A549 (cell line): ENCODE results near the gene MORF4L1. TPM values are rescaled to one million over a fixed set of nuclear protein-coding genes. Genes with fewer than 3 reads are reported as not detected.

Experiments used
- ATAC-seq, 2 experiments: fragments of 200-7000 bp in 1 of 2; fragments of >200 bp in 1 of 2; cut with Nextera tagmentation in 1 of 2; cut with Tn5 transposase in 1 of 2; 3 replicates each; pipeline versions ENCODE4 v1.8.0 to v1.9.1; 2018 to 2020; ENCODE audit warnings: mild to moderate bottlenecking in 1 of 2, moderate library complexity in 1 of 2
- CTCF ChIA-PET: fragments of 300-600 bp; sonication (Branson Sonifier 250); formaldehyde crosslinking; extraction: SDS; loops from one replicate; lab custom pipeline; 2021; ENCODE audit warnings: antibody characterized with exemption, inconsistent platforms; lab: Yijun Ruan, JAX
- POLR2A ChIA-PET: fragments of 350-600 bp; formaldehyde crosslinking; extraction: SDS; loops from one replicate; lab custom pipeline; 2021; ENCODE audit warnings: antibody characterized with exemption, inconsistent platforms; lab: Yijun Ruan, JAX
- DNase-seq, 2 experiments: peaks; one replicate each; pipeline versions ENCODE4 v3.0.0 to v3.0.0-alpha.2; 2011 to 2016; ENCODE audit warnings: low read depth in 1 of 2, low spot score in 1 of 2
- FAIRE-seq: peaks from 2 replicates; lab custom pipeline; 2011; peaks lifted over from hg19 to GRCh38; lab: Jason Lieb, UNC
- H3K27ac ChIP-seq, 2 experiments: fragments of >200 bp; sonication (Bioruptor Twin); formaldehyde crosslinking; 3 replicates each; pipeline ENCODE4 v1.5.1; 2016 to 2017
- H3K4me1 ChIP-seq: fragments of >200 bp; sonication (Bioruptor Twin); formaldehyde crosslinking; 3 replicates; pipeline ENCODE4 v1.6.1; 2016
- H3K4me2 ChIP-seq: fragments of >200 bp; sonication (Bioruptor Twin); formaldehyde crosslinking; 3 replicates; pipeline ENCODE4 v1.6.1; 2016
- H3K4me3 ChIP-seq: fragments of >200 bp; sonication (Bioruptor Twin); formaldehyde crosslinking; 3 replicates; pipeline ENCODE4 v1.5.1; 2016
- H3K9me3 ChIP-seq: fragments of >200 bp; sonication (Bioruptor Twin); formaldehyde crosslinking; 3 replicates; pipeline ENCODE4 v1.6.1; 2016
- BHLHE40 ChIP-seq: IDR thresholded peaks from 2 replicates; pipeline ENCODE4 v1.6.1; 2012; ENCODE audit warnings: low read depth, low read length, inconsistent platforms
- CHD2 ChIP-seq: fragments of 150-350 bp; IDR thresholded peaks from 2 replicates; pipeline ENCODE4 v1.6.1; 2014; ENCODE audit warnings: low read length; ENCODE audit not compliant: partially characterized antibody
- EHMT2 ChIP-seq: fragments of 200-600 bp; sonication (generic); IDR thresholded peaks from 2 replicates; pipeline ENCODE4 v1.6.1; 2016; ENCODE audit warnings: antibody characterized with exemption, low read depth, mild to moderate bottlenecking, moderate library complexity
- FOSB ChIP-seq: fragments of 250-450 bp; sonication (Bioruptor Pico); IDR thresholded peaks from 2 replicates; pipeline ENCODE4 v1.5.0; 2020; ENCODE audit warnings: mild to moderate bottlenecking, moderate library complexity
- FOXS1 ChIP-seq: fragments of 250-450 bp; sonication (Bioruptor Pico); IDR thresholded peaks from 2 replicates; pipeline ENCODE4 v1.5.0; 2020; ENCODE audit warnings: mild to moderate bottlenecking, moderate library complexity
- HDAC2 ChIP-seq: fragments of 200-600 bp; sonication (generic); IDR thresholded peaks from 2 replicates; pipeline ENCODE4 v1.6.1; 2016
- HOXB13 ChIP-seq: fragments of 250-450 bp; sonication (Bioruptor Pico); IDR thresholded peaks from 2 replicates; pipeline ENCODE4 v1.5.0; 2020; ENCODE audit warnings: low read depth, mild to moderate bottlenecking, moderate library complexity
- HOXB5 ChIP-seq: fragments of 250-450 bp; sonication (Bioruptor Pico); IDR thresholded peaks from 2 replicates; pipeline ENCODE4 v1.5.0; 2020; ENCODE audit warnings: mild to moderate bottlenecking, moderate library complexity
- JUN ChIP-seq, 2 experiments: fragments of >200 bp; sonication (Bioruptor Twin); formaldehyde crosslinking; IDR thresholded peaks; 2 replicates in 1 of 2; 3 replicates in 1 of 2; pipeline ENCODE4 v1.6.1; 2016 to 2017
- JUNB ChIP-seq: fragments of >200 bp; sonication (Bioruptor Twin); formaldehyde crosslinking; IDR thresholded peaks from 2 replicates; pipeline ENCODE4 v1.6.1; 2016
- KDM1A ChIP-seq: fragments of 200-600 bp; sonication (generic); IDR thresholded peaks from 2 replicates; pipeline ENCODE4 v1.6.1; 2016; ENCODE audit warnings: low read depth, mild to moderate bottlenecking
- PHF8 ChIP-seq: fragments of 200-600 bp; sonication (generic); IDR thresholded peaks from 2 replicates; pipeline ENCODE4 v1.6.1; 2016; ENCODE audit warnings: low read depth, mild to moderate bottlenecking, antibody characterized with exemption, moderate library complexity, borderline replicate concordance
- RAD21 ChIP-seq, 2 experiments: fragments of >200 bp in 1 of 2; sonication (Bioruptor Twin) in 1 of 2; formaldehyde crosslinking in 1 of 2; IDR thresholded peaks in 1 of 2; conservative IDR thresholded peaks in 1 of 2; 2 replicates in 1 of 2; 3 replicates in 1 of 2; pipeline ENCODE4 v1.6.1; 2012 to 2018; ENCODE audit warnings: inconsistent platforms in 1 of 2
- RARB ChIP-seq: fragments of 250-450 bp; sonication (Bioruptor Pico); IDR thresholded peaks from 2 replicates; pipeline ENCODE4 v1.8.0; 2021; ENCODE audit warnings: mild to moderate bottlenecking, moderate library complexity
- RCOR1 ChIP-seq: fragments of 150-350 bp; IDR thresholded peaks from 2 replicates; pipeline ENCODE4 v1.6.1; 2014; ENCODE audit warnings: antibody characterized with exemption, low read length, low read depth
- RFX5 ChIP-seq: fragments of 450-650 bp; IDR thresholded peaks from 2 replicates; pipeline ENCODE4 v1.7.1; 2014; ENCODE audit warnings: antibody characterized with exemption, mild to moderate bottlenecking, moderate library complexity
- RNF2 ChIP-seq: fragments of 200-600 bp; sonication (generic); IDR thresholded peaks from 2 replicates; pipeline ENCODE4 v1.6.1; 2016; ENCODE audit warnings: low read depth, mild to moderate bottlenecking, antibody characterized with exemption, moderate library complexity, borderline replicate concordance
- SMC3 ChIP-seq: fragments of >200 bp; sonication (Bioruptor Twin); formaldehyde crosslinking; IDR thresholded peaks from 3 replicates; pipeline ENCODE4 v1.6.1; 2018; ENCODE audit warnings: inconsistent platforms
- TFCP2L1 ChIP-seq: fragments of 250-450 bp; sonication (Bioruptor Pico); IDR thresholded peaks from 2 replicates; pipeline ENCODE4 v1.5.0; 2021; ENCODE audit warnings: mild to moderate bottlenecking
- ZFP36 ChIP-seq: fragments of 450-650 bp; IDR thresholded peaks from 2 replicates; pipeline ENCODE4 v1.6.1; 2014; ENCODE audit warnings: borderline replicate concordance; ENCODE audit not compliant: partially characterized antibody
- ZSCAN20 ChIP-seq: fragments of 250-450 bp; sonication (Bioruptor Pico); IDR thresholded peaks from 2 replicates; pipeline ENCODE4 v1.8.0; 2022; ENCODE audit warnings: mild to moderate bottlenecking, moderate library complexity
- WGBS: methylation state at CpG from one replicate; pipeline ENCODE4 v1.1.6; 2017; ENCODE audit errors: missing lambda C conversion rate; 5-methylcytosine and 5-hydroxymethylcytosine counted together
- polyA plus RNA-seq, 4 experiments: library from polyadenylated mRNA; depleted of rRNA in 3 of 4; stranded (reverse); fragments of >200 nt; fragmentation: RNase III in 1 of 4; extraction: RNeasy Plus Mini Kit Qiagen cat#74134 plus additional on column Dnase treatment in 1 of 4; gene quantifications; 2 replicates in 3 of 4; 3 replicates in 1 of 4; pipeline ENCODE4 v1.2.3, GENCODE V29; 2011 to 2017

Gene MORF4L1
- polyA plus RNA-seq, 2 of the 4 experiments (the other 2 are of a cell fraction) = 498 to 927 TPM

GRCh38 chr15:78910271-78910670 is 37.6 kb downstream of the MORF4L1 start:
- POLR2A ChIA-PET = interaction anchor here (0.8 kb wide), 1 partner anchor 79 kb away, joined by 3 read pairs; no protein-coding TSS in a partner anchor
- H3K4me2 ChIP-seq = no peak overlapping the region
- H3K4me1 ChIP-seq = peaks cover 16% of the 10 kb centered on the region
- 85% methylated on average over 7 of the region's 7 CpGs for WGBS
- ATAC-seq (no peak), FAIRE-seq (no peak), DNase-seq (no peak)
- no peak overlapping the region for H3K27ac ChIP-seq
- CTCF ChIA-PET = interaction anchor here (0.5 to 9.5 kb wide), 31 partner anchors 11 to 405 kb away, joined by 3 to 150 read pairs (median 6); no protein-coding TSS in a partner anchor
- no peak overlapping the region for H3K4me3 ChIP-seq
- TF ChIP-seq BHLHE40 = no peak
- TF ChIP-seq EHMT2 = no peak
- TF ChIP-seq RCOR1 = no peak
- 0 out of 5 replicates have a peak, but pooled peaks of 1 of the 2 experiments have one; percentile 22 for TF ChIP-seq JUN (IDR thresholded peaks at IDR 0.05)
- TF ChIP-seq, all 56 proteins: peak for 1
- no peaks in the 10 kb centered on the region for H3K9me3 ChIP-seq

- no peak overlapping the region for H3K4me3 ChIP-seq
- peak; percentile 32 for FAIRE-seq
These were observed 39.6 kb downstream of the MORF4L1 start for GRCh38 chr15:78912316-78912715.

GRCh38 chr15:78913012-78913411 is 40.3 kb downstream of the MORF4L1 start:
- ChIA-PET POLR2A (no interaction called here), CTCF (interaction anchor here (0.7 to 9.5 kb wide), 7 partner anchors 9 to 270 kb away, joined by 3 to 150 read pairs (median 11); no protein-coding TSS in a partner anchor)
- H3K4me2 ChIP-seq = no peak overlapping the region
- 94% methylated on average over 3 of the region's 3 CpGs for WGBS
- H3K9me3 ChIP-seq = no peaks in the 10 kb centered on the region
- TF ChIP-seq HDAC2 = no peak
- no peak for TF ChIP-seq RARB (CRISPR knock-in tag)
- no peak for TF ChIP-seq RAD21 (conservative IDR thresholded peaks at IDR 0.05 in 1 of 2, IDR thresholded peaks at IDR 0.05 in 1 of 2)
- no peak for TF ChIP-seq ZFP36
- TF ChIP-seq HOXB5 (CRISPR knock-in tag) = no peak
- DNase-seq (no peak), ATAC-seq (no peak), FAIRE-seq (no peak)
- no peak overlapping the region for H3K27ac ChIP-seq
- H3K4me1 ChIP-seq = peaks cover 13% of the 10 kb centered on the region; the same call in 2 of the 3 replicates
- no peak overlapping the region for H3K4me3 ChIP-seq

More at GRCh38 chr15:78912316-78912715, 39.6 kb downstream of the MORF4L1 start:
- POLR2A ChIA-PET = no interaction called here
- no peak for ATAC-seq
- TF ChIP-seq SMC3 (no peak), RFX5 (no peak), PHF8 (no peak), FOXS1 (CRISPR knock-in tag) (no peak), JUNB (no peak), RNF2 (no peak), CHD2 (no peak), FOSB (CRISPR knock-in tag) (no peak), ZSCAN20 (CRISPR knock-in tag) (no peak), KDM1A (no peak), TFCP2L1 (CRISPR knock-in tag) (no peak)
- 86% methylated on average over 2 of the region's 2 CpGs for WGBS
- no peak overlapping the region for H3K27ac ChIP-seq
- H3K4me2 ChIP-seq = no peak overlapping the region
- no peak for DNase-seq
- CTCF ChIA-PET = interaction anchor here (1.3 to 9.5 kb wide), 5 partner anchors 8 to 271 kb away, joined by 4 to 150 read pairs (median 19); no protein-coding TSS in a partner anchor
- peaks cover 13% of the 10 kb centered on the region; the same call in 2 of the 3 replicates for H3K4me1 ChIP-seq
- H3K9me3 ChIP-seq = no peaks in the 10 kb centered on the region

GRCh38 chr15:78914027-78914764 is 41.5 kb downstream of the MORF4L1 start:
- ATAC-seq = peak; percentile 48 to 56
- TF ChIP-seq RAD21 (conservative IDR thresholded peaks at IDR 0.05 in 1 of 2, IDR thresholded peaks at IDR 0.05 in 1 of 2) = peak; percentile 13 to 40; a peak in 2 of 5 replicates
- TF ChIP-seq HOXB13 = no peak
- TF ChIP-seq, all 56 proteins: peak for 1
- POLR2A ChIA-PET = no interaction called here
- H3K9me3 ChIP-seq = no peaks in the 10 kb centered on the region
- no peak overlapping the region for H3K27ac ChIP-seq
- peaks cover 13% of the 10 kb centered on the region; the same call in 2 of the 3 replicates for H3K4me1 ChIP-seq
- no peak overlapping the region for H3K4me2 ChIP-seq
- no peak overlapping the region for H3K4me3 ChIP-seq
- DNase-seq (peak; percentile 43 to 50), FAIRE-seq (no peak)
- 91% methylated on average over 13 of the region's 13 CpGs for WGBS
- CTCF ChIA-PET = interaction anchor here (0.8 to 5.1 kb wide), 12 partner anchors 9 to 270 kb away, joined by 3 to 34 read pairs (median 4); no protein-coding TSS in a partner anchor
